Astrocyte (in vitro differentiated cells and primary cell): Measurements from ENCODE around the gene CNKSR3. TPM values are rescaled to one million over a fixed set of nuclear protein-coding genes. Genes with fewer than 3 reads are reported as not detected.

Experiments used
- DNase-seq: peaks from one replicate; pipeline ENCODE4 v3.0.0-alpha.2; 2010; ENCODE audit warnings: low read depth
- FAIRE-seq: peaks from 2 replicates; lab custom pipeline; 2011; peaks lifted over from hg19 to GRCh38; lab: Jason Lieb, UNC
- H2AFZ ChIP-seq: 2 replicates; pipeline ENCODE4 v1.6.0; 2012; ENCODE audit warnings: low read depth, low read length, inconsistent platforms
- H3K27ac ChIP-seq: 2 replicates; pipeline ENCODE4 v1.5.1; 2011; ENCODE audit warnings: low read depth, low read length, inconsistent platforms
- H3K27me3 ChIP-seq: 2 replicates; pipeline ENCODE4 v1.6.0; 2011; ENCODE audit warnings: low read length, inconsistent platforms; ENCODE audit not compliant: insufficient read depth
- H3K36me3 ChIP-seq: 2 replicates; pipeline ENCODE4 v1.5.1; 2011; ENCODE audit warnings: low read length, inconsistent platforms; ENCODE audit not compliant: insufficient read depth
- H3K4me1 ChIP-seq: 2 replicates; pipeline ENCODE4 v1.5.1; 2011; ENCODE audit warnings: low read length, inconsistent platforms; ENCODE audit not compliant: insufficient read depth
- H3K4me2 ChIP-seq: 2 replicates; pipeline ENCODE4 v1.6.0; 2012; ENCODE audit warnings: low read length, inconsistent platforms
- H3K4me3 ChIP-seq: 2 replicates; pipeline ENCODE4 v1.5.1; 2011; ENCODE audit warnings: low read depth, mild to moderate bottlenecking, low read length, inconsistent platforms; ENCODE audit not compliant: insufficient read depth
- H3K79me2 ChIP-seq: 2 replicates; pipeline ENCODE4 v1.6.0; 2012; ENCODE audit warnings: mild to moderate bottlenecking, low read length, inconsistent platforms; ENCODE audit not compliant: insufficient read depth
- H3K9ac ChIP-seq: 2 replicates; pipeline ENCODE4 v1.6.0; 2012; ENCODE audit warnings: mild to moderate bottlenecking, low read length, inconsistent platforms
- H3K9me3 ChIP-seq: 2 replicates; pipeline ENCODE4 v1.5.1; 2012; ENCODE audit warnings: low read depth, mild to moderate bottlenecking, low read length, inconsistent platforms; ENCODE audit not compliant: insufficient read depth
- H4K20me1 ChIP-seq: 2 replicates; pipeline ENCODE4 v1.6.0; 2012; ENCODE audit warnings: low read length, inconsistent platforms; ENCODE audit not compliant: insufficient read depth
- H3K27ac Mint-ChIP-seq: one replicate; pipeline ENCODE4 v1.8.0; 2021; ENCODE audit warnings: mild to moderate bottlenecking, mixed read lengths; ENCODE audit not compliant: unreplicated experiment
- H3K27me3 Mint-ChIP-seq: one replicate; pipeline ENCODE4 v1.8.0; 2021; ENCODE audit warnings: low read depth, mixed read lengths; ENCODE audit not compliant: unreplicated experiment
- H3K36me3 Mint-ChIP-seq: one replicate; pipeline ENCODE4 v1.8.0; 2021; ENCODE audit warnings: low read depth, mixed read lengths; ENCODE audit not compliant: unreplicated experiment
- H3K4me1 Mint-ChIP-seq: one replicate; pipeline ENCODE4 v1.8.0; 2021; ENCODE audit warnings: low read depth, mixed read lengths; ENCODE audit not compliant: unreplicated experiment
- H3K4me3 Mint-ChIP-seq: one replicate; pipeline ENCODE4 v1.8.0; 2021; ENCODE audit warnings: mild to moderate bottlenecking, moderate library complexity, mixed read lengths; ENCODE audit not compliant: unreplicated experiment
- H3K9me3 Mint-ChIP-seq: one replicate; pipeline ENCODE4 v1.8.0; 2021; ENCODE audit warnings: mild to moderate bottlenecking, mixed read lengths; ENCODE audit not compliant: unreplicated experiment
- EZH2 ChIP-seq: IDR thresholded peaks from 2 replicates; pipeline ENCODE4 v1.6.1; 2012; ENCODE audit warnings: mild to moderate bottlenecking, low read length, inconsistent platforms; ENCODE audit not compliant: insufficient read depth
- total RNA-seq: library from RNA; stranded (reverse); gene quantifications from 2 replicates; pipeline ENCODE4 v1.2.1, GENCODE V29; 2021
- TF ChIP-seq, protein P1 (sequence below): IDR thresholded peaks from 2 replicates; pipeline ENCODE4 v1.5.1; 2011; ENCODE audit warnings: low read depth, mild to moderate bottlenecking, inconsistent platforms, low read length, moderate library complexity; ENCODE audit not compliant: insufficient read depth

Gene CNKSR3
- total RNA-seq, 1 donor from 2014 or later = 11.1 TPM

- H3K4me1 Mint-ChIP-seq = peaks cover 11% of the 10 kb centered on the region
- Histone ChIP-seq H4K20me1 (no peaks in the 10 kb centered on the region), H3K4me2 (peak overlapping the region; percentile 70), H3K27ac (peak overlapping the region; percentile 62), H3K4me1 (peaks cover 20% of the 10 kb centered on the region), H3K27me3 (no peaks in the 10 kb centered on the region), H3K9me3 (no peaks in the 10 kb centered on the region), H3K36me3 (no peaks in the 10 kb centered on the region), H3K79me2 (peaks cover 3% of the 10 kb centered on the region), H2AFZ (peak overlapping the region; percentile 11), H3K9ac (peak overlapping the region; percentile 67), H3K4me3 (peak overlapping the region; percentile 20)
- H3K9me3 Mint-ChIP-seq = no peaks in the 10 kb centered on the region
- FAIRE-seq (peak; percentile 9), DNase-seq (peak; percentile 91)
- H3K27ac Mint-ChIP-seq = peak overlapping the region; percentile 11
- H3K4me3 Mint-ChIP-seq = no peak overlapping the region
- no peak for TF ChIP-seq EZH2
- TF ChIP-seq, protein P1, sequence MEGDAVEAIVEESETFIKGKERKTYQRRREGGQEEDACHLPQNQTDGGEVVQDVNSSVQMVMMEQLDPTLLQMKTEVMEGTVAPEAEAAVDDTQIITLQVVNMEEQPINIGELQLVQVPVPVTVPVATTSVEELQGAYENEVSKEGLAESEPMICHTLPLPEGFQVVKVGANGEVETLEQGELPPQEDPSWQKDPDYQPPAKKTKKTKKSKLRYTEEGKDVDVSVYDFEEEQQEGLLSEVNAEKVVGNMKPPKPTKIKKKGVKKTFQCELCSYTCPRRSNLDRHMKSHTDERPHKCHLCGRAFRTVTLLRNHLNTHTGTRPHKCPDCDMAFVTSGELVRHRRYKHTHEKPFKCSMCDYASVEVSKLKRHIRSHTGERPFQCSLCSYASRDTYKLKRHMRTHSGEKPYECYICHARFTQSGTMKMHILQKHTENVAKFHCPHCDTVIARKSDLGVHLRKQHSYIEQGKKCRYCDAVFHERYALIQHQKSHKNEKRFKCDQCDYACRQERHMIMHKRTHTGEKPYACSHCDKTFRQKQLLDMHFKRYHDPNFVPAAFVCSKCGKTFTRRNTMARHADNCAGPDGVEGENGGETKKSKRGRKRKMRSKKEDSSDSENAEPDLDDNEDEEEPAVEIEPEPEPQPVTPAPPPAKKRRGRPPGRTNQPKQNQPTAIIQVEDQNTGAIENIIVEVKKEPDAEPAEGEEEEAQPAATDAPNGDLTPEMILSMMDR = peak; percentile 40
- H3K36me3 Mint-ChIP-seq = no peaks in the 10 kb centered on the region
- H3K27me3 Mint-ChIP-seq = no peaks in the 10 kb centered on the region
These were observed 61.9 kb downstream of the CNKSR3 start for GRCh38 chr6:154448448-154449096.

GRCh38 chr6:154447954-154448353, 62.5 kb downstream of the CNKSR3 start:
- H4K20me1 ChIP-seq = no peaks in the 10 kb centered on the region
- H3K27ac ChIP-seq = peak overlapping the region; percentile 62
- H3K79me2 ChIP-seq = peaks cover 3% of the 10 kb centered on the region
- peak overlapping the region; percentile 70 for H3K4me2 ChIP-seq
- H3K36me3 ChIP-seq = no peaks in the 10 kb centered on the region
- H3K9ac ChIP-seq = peak overlapping the region; percentile 67
- H2AFZ ChIP-seq = no peak overlapping the region
- no peaks in the 10 kb centered on the region for H3K9me3 Mint-ChIP-seq
- no peaks in the 10 kb centered on the region for H3K9me3 ChIP-seq
- H3K36me3 Mint-ChIP-seq = peaks cover 3% of the 10 kb centered on the region
- no peak overlapping the region for H3K4me3 Mint-ChIP-seq
- DNase-seq = peak; percentile 36
- FAIRE-seq = no peak
- H3K4me1 ChIP-seq = peaks cover 20% of the 10 kb centered on the region
- H3K27me3 ChIP-seq = no peaks in the 10 kb centered on the region
- H3K4me3 ChIP-seq = no peak overlapping the region
- peaks cover 11% of the 10 kb centered on the region for H3K4me1 Mint-ChIP-seq
- TF ChIP-seq, protein P1 = no peak
- no peak for TF ChIP-seq EZH2
- no peak overlapping the region for H3K27ac Mint-ChIP-seq
- no peaks in the 10 kb centered on the region for H3K27me3 Mint-ChIP-seq

DNA sequence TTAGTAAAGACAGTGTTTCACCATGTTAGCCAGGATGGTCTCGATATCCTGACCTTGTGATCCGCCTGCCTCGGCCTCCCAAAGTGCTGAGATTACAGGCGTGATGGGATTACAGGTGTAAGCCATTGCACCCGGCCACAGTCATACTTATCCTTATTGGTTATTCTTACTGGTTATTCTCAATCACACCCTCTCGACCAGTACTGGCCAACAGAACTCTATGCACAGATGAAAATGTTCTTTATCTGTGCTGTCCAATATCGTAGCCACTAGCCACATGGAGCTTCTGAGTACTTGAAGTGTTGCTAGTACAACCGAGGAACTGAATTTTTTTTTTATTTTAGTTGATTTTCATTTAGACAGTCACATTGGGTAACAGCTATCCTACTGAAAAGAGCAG, 63.5 kb downstream of the CNKSR3 start:
- H3K9me3 ChIP-seq = no peaks in the 10 kb centered on the region
- H3K36me3 ChIP-seq = no peaks in the 10 kb centered on the region
- peaks cover 11% of the 10 kb centered on the region for H3K4me1 Mint-ChIP-seq
- no peak overlapping the region for H2AFZ ChIP-seq
- DNase-seq (no peak), FAIRE-seq (no peak)
- H3K79me2 ChIP-seq = peaks cover 3% of the 10 kb centered on the region
- peaks cover 2% of the 10 kb centered on the region for H3K9me3 Mint-ChIP-seq
- H3K36me3 Mint-ChIP-seq = peaks cover 5% of the 10 kb centered on the region
- no peak overlapping the region for H3K4me3 Mint-ChIP-seq
- no peak overlapping the region for H3K4me3 ChIP-seq
- H3K27me3 ChIP-seq = no peaks in the 10 kb centered on the region
- no peak overlapping the region for H3K27ac ChIP-seq
- H3K27ac Mint-ChIP-seq = no peak overlapping the region
- H3K4me2 ChIP-seq = no peak overlapping the region
- TF ChIP-seq, protein P1 = no peak
- no peak for TF ChIP-seq EZH2
- no peak overlapping the region for H3K9ac ChIP-seq
- peaks cover 20% of the 10 kb centered on the region for H3K4me1 ChIP-seq
- H4K20me1 ChIP-seq = no peaks in the 10 kb centered on the region
- no peaks in the 10 kb centered on the region for H3K27me3 Mint-ChIP-seq
